GM19438 (cell line): ENCODE measurements around the gene ZBTB33.
A peak's percentile ranks its signal among the peaks of the same experiment; 100 is the strongest.

Experiments
- ATAC-seq: cut with Tn5 transposase; IDR thresholded peaks from one replicate; pipeline ENCODE4 v1.9.1; 2021; ENCODE audit warnings: low read depth; ENCODE audit not compliant: unreplicated experiment

ZBTB33 gene

DNA sequence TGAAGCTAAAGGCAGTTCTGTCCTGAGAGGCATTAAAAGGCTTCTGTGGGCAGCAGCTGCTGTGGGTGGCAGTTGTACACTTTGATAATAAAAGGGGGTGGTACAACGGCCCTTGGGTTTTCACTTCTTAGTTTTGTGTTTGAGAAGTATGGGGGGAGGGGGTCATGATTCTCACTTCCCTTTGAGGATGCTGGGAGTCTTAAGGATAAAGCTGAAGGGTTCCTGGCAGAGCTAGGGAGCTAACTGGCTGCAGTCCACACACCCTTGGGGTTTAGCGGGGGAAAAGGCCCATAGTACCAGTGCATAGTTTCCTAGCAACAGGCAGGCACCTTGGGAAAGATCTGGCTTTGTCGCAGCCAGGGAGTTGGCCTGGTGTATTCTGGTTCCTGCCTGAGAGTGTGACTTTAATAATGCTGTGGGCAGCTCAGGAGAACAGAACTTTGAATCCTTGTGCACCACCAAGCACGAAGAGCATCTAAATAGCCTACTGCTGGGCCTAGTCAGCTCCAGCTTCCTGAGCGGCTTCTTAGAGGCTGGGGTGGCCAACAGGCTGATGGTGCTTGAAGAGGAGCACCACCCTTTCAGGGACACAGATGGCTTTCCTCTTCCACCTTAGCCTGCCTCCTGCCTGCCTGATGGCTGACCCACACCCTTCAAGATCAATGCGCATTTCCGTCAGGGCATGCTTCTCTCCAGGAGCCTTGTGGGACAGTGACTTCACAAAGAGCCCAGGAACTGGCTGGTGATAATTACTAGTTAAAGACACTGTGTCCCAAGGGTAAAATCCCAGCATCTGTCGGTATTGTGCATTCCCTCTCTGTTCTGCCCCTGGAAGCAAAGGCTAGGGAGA, 12.5 kb downstream of the ZBTB33 start:
- ATAC-seq: no peak

DNA sequence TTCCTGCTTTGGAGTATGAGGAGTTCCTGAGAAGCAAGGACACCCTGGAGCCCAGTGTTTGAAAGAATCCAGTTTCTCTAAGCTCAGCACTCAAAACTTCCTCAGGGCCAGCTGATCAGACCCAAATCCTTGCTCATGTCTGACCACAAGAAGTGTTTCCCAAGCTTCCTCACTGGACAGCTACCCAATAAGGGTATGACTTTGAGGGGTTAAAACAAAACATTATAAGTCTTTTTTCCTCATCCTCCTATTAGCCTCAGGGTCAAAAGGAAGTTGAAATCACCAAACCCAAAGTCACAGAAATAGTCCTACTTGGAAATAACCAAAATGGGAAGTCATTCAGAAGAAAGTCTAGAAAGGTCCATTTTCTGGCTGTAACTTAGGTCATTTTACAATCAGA, 13.7 kb downstream of the ZBTB33 start:
- ATAC-seq: no peak

DNA sequence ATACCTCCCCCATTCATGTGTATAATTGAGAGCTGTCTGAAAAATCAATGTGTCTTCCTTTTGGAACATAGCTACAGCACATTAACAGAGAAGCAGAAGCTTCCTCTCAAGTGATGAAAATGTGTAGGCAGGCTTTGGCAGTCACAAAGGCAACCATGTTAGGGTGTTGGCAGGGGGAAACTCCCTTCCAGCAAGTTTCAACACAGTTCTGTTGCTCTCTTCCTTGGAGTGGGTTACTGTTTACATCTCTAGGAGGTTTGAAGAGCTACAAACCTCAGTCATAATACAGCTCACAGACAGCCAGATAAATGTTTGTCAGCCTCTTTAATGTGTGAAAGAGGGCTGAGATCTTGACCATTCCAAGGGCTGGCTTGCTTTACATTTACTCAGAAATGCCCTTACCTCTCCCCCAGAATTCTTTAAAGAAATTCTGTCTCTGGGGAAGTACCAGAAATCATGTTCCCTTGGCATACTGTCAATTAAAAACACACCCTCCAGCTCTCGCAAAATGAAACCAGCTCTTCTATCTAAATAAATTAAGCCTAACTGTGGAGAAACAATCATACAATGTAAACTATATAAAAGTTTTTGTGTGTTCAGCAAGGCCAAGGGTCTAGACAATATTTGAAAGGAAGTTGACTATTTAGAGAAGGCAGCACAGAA, 18.9 kb downstream of the ZBTB33 start:
- no peak for ATAC-seq

DNA sequence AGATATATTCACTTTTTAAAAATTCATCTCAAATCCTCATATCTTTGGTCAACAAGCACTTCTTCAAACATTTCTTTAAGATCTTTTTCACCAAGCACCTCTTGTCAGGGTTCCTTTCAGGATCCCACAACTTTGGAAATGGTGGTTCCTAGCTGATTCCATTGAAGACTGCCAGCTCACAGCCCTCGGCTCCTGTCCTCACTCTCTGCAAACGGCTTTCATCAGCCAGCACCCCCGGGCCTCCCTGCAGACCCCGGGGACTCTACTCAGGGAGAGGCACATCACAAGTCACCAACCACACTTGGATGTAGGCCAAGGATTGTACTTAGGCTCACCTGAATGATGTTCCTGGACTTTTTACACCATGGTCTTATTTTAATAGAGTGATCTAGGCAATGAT, 20.0 kb downstream of the ZBTB33 start:
- ATAC-seq: no peak

DNA sequence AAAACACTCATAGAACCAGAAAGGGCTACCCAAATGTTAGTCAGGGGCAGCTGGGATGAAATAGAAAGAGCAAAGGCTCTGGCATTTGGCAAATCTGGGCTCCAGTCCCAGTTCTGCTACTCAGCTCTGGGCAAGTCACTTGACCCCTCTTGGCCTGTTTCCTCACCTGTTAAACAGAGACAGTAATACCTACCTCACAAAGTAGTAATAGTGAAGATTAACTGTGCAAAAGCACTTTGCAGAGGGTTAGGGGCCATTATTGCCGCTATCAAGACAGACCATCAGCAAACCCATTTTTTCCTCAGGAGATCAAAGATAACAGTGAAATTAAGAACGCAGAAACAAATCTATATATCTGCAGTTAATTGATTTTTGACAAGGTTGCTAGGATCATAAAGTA, 20.6 kb downstream of the ZBTB33 start:
- ATAC-seq: no peak

DNA sequence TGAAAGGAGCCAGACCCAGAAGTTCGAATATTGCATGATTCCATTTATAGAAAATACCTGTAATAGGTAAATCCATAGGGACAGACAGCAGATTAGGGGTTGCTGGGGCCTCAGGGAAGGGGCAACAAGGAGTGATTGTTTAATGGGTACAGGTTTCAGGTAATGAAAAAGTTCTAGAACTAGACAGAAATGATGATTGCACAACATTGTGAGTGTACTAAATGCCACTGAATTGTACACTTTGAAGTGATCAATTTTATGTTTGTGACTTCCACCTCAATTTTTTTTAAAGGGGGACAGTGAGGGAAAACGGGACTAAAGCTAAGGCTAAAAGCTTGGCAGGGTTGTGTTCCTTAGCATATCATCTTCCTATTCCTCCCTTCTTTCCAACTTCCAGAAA, 23.5 kb downstream of the ZBTB33 start:
- ATAC-seq: no peak

DNA sequence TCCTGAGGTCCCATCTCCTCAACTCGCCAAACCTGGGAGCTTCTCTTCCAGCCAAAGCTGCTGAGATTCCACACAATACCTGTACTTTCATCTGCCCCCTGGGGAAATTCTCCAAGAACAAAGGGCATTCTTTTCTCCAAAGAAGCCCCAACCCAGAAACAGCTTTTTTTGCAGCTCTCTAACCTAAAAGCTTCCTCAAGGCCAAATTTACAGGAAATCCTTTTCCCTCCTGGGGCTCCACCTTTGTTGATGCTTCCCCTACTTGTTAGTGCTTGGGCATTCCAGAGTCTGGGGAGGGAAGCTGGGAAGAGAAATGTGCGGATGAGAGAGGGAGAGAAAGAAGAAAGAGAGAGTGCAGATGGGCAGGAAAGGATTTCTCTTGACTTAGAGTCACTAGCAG, 24.3 kb downstream of the ZBTB33 start:
- no peak for ATAC-seq

DNA sequence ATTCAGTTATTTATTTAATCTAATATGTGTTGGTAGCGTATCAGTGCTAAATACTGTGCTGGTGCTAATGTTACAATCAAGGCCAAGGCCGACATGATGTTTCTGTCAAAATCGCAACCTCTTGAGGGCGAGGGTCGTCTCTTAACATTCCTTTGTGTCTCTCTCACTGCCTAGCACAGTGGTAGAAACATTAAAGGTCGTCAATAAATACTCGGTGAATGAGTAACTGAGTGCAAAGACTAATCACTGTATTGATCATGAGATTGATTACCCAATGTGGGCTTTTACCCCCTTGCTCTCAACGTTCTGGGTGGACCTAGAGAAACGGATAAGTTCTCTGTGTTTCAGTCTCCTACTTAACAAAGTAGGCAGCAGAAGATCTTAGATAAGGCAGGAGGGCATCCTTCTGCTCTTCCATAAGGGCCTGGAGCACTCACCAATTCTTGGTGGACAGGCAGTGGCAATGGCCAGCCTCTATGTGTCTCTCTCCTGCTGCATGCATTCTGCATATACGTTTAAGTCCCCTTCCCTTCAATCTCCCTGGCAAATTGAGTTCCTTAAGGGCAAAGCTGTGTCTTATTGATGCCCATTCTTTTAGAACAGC, 30.5 kb downstream of the ZBTB33 start:
- no peak for ATAC-seq

DNA sequence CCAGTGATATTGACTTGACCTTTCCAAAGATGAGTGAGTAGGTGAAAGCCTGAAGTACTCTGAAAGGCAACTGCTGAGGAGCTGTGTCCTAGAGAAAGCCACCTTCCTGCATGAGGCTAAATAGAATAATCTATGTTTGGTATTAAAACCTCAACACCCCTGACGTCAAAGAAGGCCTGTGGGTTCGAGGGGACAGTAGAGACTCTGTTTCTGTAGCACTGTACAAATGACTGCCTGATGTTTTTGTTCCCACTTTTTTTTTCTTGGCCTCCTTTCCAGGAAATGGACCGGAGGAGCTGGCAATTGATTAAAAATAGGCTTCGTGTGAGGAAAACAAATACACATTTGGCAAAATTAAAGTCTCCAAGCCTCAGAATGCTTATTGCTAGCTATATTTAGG, 31.1 kb downstream of the ZBTB33 start:
- no peak for ATAC-seq

DNA sequence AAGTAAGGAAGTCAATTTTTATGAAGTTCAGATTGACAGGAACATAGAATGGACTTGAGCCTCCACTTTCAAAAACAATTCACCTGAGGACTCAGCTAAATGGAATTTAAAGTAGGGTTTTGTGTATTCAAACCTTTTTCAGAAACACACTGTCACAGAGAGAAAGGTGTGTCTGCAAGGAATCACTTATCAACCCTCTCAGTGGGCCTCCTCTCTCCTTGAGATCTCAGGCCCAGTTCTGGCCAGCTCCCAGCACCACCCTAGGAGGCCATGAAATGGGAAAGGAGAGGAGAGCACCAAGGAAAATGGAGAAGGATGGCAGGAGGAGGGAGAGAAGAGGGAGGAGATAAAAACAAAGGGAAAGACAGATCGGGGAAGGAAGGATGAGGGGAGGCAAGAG, 32.1 kb downstream of the ZBTB33 start:
- ATAC-seq: no peak

DNA sequence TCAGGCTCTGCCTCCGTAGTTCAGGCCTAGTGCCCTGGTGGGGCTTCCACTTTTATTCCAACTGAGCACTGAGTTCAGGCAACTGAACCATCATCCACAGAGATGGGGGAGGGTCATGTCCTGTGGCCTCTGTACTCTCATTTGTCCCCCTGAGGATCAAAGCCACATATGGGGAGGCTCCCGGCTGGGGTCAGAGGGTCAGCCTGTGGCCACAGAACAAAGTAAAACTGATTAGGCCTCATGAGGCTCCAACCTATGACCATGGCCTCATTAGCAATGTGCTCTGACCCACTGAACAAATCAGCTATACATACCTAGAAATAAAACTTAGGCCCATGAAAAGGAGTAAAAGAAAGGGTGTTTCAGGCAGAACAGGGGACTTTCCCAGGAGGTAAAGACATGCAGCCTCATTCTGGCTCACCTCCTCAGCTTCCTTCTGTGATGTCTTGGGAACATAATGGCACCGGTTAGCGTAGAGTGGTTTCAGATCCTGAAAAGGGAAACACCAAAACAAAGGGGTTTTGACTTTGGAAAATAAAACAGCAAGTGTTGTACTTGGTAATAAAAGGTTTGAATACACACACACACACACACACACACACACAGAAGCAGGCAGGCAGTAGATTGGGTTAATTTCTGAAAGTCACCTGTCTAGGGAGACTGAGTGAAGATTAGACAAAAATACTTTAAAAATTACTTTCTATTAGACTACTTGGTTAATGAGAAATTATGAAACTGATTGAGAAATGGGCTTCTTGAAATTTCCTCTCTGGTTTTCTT, 36.3 kb downstream of the ZBTB33 start:
- peak; percentile 33 for ATAC-seq

DNA sequence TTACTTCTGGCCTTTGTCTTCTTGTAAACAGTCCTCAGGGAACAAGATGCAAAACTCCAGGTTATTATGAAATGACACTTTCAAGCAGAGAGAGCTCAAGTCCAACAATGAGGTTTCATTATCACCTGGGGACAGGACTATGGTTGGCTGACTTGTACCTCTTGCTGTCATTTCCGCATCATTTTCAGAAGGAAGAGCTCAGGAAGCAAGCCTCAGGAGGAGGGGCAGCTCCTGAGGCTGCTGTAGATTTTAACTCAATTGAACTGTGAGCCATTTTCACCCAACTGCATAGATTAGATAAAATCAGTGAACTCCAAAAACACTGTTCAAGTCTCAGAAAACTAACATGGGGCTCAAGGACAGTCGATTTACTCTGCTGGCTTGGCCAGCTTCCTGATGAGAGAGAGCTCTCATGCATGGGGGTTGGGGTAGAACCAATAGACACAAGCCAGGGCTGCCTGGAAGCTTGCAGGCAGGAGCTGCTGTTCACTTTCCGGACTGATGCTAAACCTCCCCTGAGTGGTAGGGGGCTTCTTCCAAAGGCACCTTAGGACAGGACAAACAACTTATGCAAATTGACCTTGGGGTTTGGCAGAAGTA, 37.0 kb downstream of the ZBTB33 start:
- ATAC-seq: peak; percentile 75

DNA sequence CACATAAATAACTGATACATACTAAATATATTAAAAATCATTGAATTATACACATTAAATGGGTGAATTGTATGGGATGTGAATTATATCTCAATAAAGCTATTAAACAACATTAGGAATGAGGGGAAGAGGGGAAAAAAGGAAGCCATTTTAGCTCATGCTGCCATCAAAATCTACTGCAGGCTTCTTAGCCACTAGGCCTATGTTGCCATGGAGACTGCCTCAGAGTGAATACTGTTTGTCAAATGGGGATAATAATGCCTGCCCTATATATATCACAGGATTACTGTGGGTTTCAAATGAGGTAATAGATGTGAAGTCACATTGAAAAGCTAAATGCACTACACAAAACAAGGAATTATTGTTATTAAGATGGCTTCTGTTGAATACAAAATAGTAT, 39.5 kb downstream of the ZBTB33 start:
- ATAC-seq: no peak

DNA sequence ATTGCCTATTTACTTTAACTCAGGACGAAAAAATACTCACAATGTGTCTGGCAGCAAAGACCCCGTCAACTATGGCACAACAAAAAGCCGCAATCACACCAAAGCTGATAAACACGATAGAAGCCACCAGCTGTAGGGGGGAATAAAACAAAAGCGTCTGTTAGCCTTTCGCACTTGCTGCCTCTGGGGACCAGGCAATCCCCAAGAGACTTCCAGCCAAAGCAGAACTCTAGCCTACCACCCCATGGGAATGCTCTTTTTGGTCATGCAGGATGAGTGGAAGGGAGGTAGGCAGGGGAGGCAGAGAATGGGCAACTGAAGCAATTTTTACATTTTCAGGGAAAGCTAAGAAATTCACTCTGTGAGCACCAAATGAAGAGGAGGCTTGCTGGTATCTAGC, 40.6 kb downstream of the ZBTB33 start:
- no peak for ATAC-seq

DNA sequence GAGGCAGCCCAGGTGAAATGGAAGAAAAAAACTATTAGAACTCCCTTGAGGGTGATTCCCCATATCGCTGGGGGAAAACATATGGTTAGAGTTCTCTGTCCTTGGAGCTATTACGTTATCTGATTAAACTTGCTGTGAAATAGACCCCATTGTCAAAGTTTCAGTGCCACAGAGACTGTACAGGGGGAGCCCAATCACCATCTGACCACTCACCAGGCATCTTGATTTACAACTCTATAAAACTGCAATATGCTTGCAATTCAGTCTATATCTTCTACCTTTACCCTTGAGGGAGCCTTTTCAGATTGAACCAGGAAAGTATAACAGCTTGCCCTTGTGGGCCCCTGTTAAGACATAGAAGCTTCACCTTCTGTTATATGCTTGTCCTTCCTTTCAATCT, 42.4 kb downstream of the ZBTB33 start:
- ATAC-seq: no peak

DNA sequence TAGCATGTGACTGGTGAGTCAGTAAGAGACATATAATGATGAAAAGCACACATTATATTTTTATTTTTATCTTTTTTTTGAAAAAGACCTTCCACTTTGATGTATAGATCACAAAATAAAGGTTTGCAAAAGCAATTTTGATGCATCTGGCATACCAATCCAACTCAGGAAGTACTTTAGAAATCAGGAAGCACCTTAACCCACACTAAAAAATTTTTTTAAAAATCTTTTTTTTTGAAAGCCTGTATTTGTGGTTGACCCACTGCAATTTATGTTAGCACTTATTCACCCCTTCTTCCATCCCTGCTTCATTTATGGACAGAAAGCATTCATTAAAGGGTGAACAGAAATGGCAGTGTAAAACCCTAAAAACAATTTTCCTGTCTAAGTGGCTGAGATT, 44.0 kb downstream of the ZBTB33 start:
- ATAC-seq: no peak

DNA sequence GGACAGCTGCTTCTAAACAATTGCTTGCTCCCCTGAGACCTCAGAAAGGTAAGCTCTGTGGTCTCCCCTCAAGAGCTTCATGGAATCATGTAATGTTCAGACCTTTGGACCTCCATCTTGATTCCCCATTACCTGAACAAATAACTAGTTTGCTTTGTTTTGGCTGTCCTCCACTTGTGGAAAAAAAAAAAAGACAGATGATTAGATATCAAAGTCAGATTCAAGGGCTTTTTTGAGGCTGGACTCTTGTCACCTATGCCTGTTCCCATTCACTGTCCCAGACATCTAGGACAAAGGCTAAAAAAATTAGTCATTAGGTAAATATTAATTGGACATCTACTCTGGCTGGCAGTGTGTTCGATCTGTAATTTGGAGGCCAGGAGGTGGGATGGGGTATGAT, 47.3 kb downstream of the ZBTB33 start:
- no peak for ATAC-seq

DNA sequence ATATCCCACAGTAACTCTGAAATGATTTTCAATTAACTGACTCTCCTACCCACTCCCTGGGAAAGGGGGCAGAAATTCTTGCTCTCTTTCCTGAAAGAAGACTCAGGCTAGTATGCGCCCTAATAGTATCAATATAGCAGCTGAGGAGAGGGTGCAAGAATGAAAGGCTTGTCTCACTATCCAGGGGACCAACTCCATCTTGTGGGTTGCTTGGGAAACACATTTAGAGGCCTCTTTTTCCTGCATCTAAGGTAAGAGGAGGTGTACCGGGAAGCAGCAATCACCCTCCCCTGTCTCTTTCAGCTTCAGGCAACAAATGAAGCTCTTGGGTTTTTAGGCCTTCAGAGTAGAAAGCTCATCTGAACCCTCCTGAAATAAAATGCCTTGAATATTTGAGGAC, 49.3 kb downstream of the ZBTB33 start:
- ATAC-seq: no peak

DNA sequence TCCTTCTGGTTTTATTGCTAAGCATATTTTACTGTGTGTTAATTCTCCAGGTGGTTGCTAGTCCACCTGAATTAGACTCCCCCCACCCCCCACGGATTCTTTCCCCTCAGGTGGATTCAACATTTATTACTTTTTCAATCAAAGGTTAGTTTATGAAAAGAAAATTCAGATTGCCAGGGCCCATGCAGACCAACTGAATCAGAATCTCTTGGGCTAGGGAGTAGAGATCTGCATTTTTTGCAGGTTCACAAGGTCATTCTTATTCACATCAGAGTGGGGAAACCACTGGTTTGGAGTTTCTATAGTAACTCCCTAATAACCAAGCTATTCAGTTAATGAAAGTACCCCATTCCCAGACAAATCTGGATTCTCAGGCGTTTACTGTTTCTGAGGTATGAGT, 50.9 kb downstream of the ZBTB33 start:
- no peak for ATAC-seq

DNA sequence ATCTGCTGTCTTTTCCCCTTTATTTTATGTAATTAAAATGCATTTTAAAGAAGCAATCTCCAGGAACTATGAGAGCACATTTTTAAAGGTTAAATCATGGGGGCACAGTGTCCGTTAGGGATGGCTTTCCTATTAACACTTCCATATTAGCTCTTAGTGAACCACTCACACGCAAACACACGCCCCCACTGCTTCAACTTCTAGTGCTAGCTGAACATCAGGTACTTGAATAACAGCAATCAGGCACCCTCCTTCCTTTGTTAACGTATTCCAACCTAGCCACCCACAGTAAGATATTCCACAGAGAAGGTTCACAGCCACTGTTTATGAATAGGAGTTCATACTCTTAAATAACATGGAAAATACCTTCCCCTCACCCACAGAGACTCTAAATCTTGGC, 51.3 kb downstream of the ZBTB33 start:
- peak; percentile 21 for ATAC-seq

DNA sequence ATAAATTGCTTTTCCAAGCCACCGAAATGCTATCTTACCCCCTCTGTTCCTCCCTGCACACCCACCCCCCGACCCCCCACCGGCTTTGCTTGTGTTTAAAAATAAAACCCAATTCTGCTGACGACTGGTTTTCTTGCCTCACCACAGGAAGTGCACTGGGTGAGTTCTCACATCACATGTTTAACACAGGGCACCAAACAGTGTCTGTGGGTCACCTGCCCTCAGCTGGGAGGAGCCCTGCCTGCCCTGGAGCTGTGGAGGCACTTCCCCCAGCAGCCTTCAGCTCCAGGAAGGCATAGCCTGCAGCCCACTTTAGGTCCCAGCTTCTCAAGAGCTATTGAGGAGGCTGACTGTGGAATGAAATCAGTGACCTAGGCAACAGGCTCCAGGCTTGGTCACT, 51.8 kb downstream of the ZBTB33 start:
- ATAC-seq: peak; percentile 97
